Stimulated activated CD8-positive, alpha-beta memory T cell treated with anti-CD3 and anti-CD28 coated beads, Interleukin-7, amount 100 ng/mL, for 1 hour (primary cell): ENCODE measurements around the gene MSRB1.
"Not testable (repeated sequence)": the region's sequence is repeated elsewhere in the genome, so short reads cannot be mapped to it uniquely, and the experiment has no call there.

Source experiments
- DNase-seq, 2 donors: peaks; one replicate each; pipeline ENCODE4 v3.0.0-alpha.2; 2020; ENCODE audit warnings: low read depth in 2 of 2

MSRB1 gene

DNA sequence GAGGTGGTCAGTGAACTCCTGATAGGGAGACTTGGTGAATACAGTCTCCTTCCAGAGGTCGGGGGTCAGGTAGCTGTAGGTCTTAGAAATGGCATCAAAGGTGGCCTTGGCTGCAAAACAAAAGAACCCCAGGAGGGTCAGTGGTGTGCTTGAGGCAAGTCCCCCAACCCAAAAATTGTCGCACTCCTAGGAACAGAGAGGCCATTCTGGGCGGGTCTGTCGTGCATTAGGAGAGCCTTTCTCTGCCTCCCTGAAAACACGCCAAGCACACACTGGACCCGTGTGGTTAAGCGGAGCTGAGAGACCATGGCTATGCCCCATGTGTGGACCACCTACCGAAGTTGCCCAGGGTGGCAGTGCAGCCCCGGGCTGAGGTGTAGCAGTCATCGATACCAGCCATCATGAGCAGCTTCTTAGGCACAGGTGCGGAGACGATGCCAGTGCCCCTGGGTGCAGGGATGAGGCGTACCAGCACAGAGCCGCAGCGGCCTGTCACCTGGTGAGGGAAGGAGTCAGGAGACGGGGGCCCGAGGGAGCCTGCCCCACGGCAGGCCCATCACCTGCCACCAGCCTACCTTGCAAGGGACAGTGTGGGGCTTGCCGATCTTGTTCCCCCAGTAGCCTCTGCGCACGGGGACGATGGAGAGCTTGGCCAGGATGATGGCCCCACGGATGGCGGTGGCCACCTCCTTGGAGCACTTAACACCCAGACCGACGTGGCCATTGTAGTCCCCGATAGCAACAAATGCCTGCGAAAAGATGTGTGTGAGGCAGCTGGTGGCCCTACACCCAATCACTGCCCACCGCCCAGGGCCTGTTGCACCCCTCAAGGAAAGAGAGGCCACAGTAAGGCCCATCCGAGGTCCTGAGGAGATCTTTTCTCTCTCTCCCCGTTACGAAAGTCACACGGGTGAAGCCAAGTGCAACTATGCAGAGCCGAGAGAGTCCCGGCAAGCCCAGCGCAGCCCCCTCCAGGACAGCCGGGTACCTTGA, 19.5 kb upstream of the MSRB1 start:
- not testable (repeated sequence) for DNase-seq

DNA sequence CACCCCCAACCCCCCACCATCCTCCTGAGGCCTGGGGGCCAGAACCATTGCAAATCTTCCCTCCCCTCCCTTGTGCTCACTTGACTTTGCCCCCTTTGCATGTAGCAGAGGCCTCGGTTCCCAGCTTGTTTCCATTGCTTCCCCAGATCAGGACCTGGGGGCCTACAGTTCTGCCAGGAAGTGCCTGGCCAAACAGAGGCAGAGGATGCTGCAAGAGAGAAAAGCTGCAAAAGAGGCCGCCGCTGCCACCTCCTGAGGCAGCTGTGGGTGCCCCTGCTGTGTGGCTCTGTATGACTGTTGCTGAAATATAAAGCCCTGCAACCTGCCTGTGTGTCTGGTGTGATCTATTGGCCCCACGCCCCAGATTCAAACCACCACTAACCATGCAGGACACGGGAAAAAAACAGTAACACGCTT, 18.7 kb upstream of the MSRB1 start:
- DNase-seq, result no peak

DNA sequence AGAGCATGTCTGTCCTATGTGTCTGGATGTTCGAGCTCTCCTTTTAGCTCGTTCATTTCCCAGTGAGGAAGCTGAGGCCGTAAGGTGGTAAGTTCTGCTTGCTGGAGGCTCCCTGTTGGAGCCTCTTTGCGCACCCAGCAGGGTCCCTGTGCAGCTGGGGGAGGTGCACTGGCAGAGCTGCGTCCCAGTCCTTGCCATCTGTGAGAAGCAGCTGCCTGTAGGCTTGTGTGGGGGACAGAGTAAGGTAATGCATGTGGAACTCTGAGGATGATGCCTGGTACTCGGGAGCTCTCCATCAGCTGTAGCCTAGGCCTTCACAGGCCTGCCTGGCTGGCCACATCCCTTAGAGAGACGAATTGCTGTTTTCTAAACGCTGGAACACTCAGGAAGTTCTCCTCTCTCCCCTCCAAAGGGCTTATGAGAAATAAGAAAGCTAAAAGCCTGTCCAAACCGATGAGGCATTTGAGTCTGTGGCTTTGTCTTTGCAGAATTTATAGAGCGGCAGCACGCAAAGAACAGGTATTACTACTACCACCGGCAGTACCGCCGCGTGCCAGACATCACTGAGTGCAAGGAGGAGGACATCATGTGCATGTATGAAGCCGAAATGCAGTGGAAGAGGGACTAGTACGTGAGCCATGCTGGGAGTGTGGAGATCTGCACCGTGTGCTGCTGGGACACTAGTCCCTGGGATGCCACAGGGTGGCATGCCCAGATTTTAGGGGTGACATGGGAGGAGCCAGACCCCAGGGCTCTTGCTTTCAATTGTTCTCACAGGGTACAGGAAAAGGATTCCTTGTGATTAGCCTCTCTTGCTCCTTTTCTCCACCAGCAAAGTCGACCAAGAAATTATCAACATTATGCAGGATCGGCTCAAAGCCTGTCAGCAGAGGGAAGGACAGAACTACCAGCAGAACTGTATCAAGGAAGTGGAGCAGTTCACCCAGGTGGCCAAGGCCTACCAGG, 17.9 kb upstream of the MSRB1 start:
- DNase-seq, result no peak

DNA sequence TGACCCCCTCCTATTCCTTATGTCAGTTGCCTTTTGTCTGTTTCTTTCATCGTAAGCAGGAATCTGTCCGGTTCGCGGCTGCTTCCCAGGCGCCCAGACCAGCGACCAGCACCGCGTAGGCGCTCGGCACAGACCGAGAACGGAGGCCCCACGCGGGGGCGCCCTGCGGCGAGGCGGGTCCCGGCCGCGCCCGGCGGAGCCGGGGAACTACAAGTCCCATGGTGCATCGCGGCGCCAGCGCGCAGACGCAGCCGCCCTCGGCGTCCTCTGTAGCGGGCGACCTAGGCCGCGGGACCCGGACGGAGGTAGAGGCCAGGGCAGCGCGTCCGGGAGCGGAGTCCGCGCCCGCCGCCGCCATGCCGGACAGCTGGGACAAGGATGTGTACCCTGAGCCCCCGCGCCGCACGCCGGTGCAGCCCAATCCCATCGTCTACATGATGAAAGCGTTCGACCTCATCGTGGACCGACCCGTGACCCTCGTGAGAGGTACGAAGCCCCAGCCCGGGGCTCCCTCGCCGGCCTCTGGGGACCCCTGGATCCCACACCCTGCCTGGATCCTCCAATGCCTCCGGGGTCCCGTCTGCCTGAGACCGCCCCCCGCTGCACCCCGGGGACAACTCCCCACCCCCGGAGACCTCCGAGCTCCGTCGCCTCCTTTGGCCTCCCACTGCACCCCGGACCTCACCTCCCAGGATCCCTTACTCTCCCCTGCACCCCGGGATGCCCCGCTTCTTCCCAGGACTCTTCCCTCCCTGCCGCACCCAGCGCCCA, 16.5 kb upstream of the MSRB1 start, which contains the start of gene NDUFB10:
NDUFB10 (plus strand) TSS at position 270 of the 771 bp plus-strand sequence; CDS start at position 357, 87 bp downstream.
- peak; percentile 77 to 88 for DNase-seq

DNA sequence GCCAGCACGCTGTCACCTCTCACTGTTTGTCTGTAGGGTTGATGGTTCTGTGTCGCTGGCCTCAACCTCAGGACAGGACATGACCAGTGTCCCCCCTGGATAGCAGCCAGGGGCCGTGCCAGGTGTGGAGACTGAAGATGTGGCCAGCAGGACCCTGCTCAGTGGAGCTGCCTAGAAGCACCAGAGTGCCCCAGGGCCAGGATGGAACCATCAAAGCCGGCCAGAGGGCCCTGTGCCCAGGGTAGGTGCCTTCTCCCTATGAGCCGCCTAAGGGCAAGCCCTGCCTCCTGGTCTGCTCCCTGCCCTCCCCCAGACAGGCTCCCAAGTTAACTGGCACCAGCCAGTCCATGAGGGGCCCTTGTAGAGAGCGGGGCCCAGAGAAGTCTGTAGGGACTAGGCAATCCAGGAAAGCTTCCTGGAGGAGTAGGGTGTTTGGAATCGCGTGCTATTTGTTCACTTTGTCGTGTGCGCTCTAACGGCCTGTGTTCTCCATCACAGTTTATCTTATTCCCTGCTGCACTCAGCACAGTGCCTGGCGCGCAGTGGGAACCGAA, 15.8 kb upstream of the MSRB1 start:
- DNase-seq, result no peak

DNA sequence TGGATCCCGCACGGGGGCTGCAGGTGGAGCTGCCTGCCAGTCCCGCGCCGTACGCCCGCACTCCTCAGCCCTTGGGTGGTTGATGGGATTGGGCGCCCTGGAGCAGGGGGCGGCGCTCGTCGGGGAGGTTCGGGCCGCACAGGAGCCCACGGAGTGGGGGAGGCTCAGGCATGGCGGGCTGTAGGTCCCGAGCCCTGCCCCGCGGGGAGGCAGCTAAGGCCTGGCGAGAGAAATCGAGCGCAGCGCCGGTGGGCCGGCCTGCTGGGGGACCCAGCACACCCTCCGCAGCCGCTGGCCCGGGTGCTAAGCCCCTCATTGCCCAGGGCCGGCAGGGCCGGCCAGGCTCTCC, 15.1 kb upstream of the MSRB1 start:
- DNase-seq, result not testable (repeated sequence)

DNA sequence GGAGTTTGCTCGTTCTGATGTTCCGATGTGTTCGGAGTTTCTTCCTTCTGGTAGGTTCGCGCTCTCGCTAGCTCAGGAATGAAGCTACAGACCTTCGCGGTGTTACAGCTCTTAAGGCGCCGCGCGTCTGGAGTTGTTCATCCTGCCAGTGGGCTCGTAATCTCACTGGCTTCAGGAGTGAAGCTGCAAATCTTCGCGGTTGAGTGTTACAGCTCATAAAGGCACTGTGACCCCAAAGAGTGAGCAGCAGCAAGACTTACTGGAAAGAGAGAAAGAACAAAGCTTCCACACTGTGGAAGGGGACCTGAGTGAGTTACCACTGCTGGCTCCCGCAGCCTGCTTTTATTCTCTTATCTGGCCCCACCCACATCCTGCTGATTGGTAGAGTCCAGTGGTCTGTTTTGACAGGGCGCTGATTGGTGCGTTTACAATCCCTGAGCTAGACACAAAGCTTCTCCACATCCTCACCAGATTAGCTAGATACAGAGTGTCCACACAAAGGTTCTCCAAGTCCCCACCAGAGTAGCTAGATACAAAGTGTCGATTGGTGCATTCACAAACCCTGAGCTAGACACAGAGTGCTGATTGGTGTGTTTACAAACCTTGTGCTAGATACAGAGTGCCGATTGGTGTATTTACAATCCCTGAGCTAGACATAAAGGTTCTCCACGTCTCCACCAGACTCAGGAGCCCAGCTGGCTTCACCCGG, 14.6 kb upstream of the MSRB1 start:
- not testable (repeated sequence) for DNase-seq

DNA sequence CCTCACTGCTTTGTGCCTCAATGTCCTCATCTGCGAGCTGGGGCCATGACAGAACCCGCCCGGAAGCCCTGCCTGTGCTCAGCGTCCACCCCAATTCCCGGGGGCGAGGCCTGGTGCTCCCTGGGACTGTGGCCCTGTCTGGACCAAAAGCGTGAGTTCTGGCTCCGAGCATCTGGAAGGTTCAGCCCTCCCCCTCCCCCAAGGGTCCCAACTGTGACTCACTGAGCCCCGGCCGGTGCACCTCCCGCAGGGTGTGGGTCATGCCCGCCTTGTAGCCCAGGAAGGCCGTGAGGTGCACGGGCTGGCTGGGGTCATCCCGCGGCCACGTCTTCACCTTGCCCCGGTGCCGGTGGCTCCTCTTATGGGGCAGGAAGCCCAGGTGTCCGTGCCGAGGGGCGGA, 10.7 kb upstream of the MSRB1 start:
- no peak for DNase-seq

DNA sequence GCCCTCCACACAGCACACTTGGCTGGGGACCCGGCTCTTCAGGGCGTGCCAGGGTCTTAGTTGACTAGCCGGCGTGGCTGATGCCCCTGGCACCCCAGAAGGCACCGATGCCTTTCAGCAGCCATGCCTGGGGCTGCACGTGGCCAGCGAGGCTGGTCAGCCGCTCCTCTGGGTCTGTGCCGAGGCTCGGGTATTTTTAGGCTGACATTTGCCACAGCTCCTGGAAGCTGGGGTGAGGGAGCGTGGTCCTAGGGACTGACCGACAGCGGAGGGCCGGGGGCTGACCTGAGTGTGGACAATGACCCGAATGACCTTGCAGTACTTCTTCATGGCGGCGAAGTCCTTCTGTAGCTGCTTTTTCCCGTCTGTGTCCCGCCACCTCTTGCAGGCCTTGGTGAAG, 7.6 kb upstream of the MSRB1 start:
- no peak for DNase-seq

DNA sequence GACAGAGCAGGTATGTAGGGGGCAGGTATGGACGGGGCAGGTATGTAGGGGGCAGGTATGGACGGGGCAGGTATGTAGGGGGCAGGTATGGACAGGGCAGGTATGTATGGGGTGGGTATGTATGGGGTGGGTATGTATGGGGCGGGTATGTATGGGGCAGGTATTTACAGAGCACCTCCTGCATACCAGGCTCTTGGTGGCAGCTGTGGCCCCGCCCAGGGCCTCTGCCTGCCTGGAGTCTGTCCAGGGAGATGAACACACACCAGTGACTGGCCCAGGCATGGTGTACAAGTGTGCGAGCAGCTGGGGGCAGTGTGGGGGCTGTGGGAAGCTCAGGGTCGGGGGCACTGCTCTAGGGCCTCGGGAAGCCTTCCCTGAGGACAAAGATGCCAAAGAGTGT, 7.0 kb upstream of the MSRB1 start:
- no peak for DNase-seq

DNA sequence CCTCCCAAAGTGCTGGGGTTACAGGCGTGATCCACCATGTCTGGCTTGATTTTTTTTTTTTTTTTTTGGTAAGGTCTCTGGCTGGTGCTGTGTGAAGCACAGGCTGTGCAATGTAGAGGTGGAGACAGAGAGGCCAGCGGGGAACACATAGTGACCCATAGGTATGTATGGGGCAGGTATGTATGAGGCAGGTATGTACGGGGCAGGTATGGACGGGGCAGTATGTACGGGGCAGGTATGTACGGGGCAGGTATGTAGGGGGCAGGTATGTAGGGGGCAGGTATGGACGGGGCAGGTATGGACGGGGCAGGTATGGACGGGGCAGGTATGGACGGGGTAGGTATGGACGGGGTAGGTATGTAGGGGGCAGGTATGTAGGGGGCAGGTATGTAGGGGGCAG, 6.5 kb upstream of the MSRB1 start:
- DNase-seq, result no peak

DNA sequence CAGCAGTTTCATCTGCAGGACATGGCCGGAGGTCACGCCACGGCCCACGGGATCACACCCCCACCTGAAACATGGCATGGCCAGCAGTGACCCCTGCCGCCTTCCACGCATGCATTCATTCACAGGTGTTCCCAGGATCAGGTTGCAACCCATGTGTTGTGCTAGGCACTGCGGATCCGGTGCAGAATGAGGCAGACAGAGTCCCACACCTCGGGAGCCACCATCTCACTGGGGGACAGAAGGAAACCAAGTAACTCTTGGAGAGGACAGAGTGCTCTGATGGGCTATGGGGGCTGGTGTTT, 4.3 kb upstream of the MSRB1 start:
- no peak for DNase-seq

DNA sequence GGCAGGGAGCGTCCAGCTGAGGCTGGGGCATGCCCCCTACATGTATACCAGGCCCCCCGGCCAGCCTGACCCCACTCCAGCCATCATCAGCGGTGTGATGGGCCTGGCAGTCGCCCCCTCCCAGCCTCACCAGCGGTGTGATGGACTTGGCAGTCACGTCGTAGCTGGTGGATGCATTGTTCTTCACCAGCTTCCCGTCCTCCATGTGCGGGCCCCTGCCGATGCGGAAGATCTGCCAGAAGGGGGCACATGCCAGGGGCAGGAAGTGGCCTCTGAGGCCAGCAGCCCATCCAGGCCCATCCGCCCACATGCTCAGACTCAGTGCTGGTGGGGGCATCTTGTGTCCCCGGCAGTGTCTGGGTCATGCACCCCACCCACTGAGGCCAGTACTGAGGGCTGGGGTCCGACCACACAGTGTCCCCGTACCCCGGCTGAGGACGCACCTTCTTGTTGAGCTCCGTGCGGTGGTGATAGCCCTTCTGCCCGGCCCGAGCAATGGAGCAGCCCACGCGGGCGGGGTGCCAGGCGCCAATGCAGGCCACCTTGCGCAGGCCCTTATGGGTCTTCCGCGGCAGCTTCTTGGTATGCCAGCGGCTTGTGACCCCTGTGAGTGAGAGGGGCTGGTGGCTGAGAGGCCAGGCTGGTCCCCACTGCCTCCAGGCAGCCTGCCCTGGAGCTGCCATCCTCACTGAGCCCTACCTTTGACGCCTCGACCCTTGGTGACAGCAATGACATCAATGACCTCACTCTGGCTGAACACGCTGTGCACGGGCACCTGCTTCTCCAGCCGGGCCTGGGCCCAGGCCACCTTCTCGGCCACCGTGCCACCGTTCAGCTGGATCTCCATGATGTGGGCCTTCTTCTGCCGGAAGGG, 3.7 kb upstream of the MSRB1 start:
- no peak for DNase-seq

DNA sequence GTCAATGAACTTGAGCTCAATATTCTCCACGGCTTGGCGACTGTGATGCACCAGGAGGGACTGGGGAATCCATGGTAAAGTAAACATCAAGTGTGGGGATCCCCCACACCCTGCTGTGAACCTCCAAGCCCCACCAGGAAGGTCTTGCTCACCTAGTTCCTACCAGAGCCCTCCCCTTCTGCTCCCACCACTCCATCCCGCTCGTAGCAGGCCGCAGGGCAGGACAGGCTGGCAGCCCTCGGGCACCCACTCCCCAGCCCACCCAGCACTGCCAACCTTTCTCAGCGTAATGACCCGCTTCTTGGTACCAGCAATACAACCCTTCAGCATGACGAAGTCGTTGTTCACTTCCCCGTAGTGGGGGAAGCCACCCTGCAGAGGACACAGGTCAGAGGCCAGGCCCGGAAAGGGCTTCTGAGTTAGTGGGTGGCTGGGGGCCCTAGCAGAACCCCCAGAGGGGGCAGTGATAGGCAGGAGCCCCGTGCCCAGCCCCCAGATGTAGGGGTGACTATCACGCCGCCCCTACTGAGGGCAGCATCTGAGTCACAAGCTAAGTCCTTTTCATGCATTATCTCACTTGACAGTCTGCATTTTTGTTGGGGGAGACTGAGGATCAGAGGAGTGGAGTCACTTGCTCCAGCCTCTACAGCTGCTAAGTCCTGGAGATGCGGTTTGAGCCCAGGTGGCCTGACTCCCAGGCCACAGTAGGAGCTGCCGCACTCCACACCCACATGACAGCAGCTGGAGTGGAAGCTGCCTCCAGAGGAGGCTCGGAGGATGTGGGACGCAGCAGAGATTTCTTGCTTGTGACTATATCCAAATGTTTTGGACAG, 2.8 kb upstream of the MSRB1 start:
- DNase-seq, result no peak

DNA sequence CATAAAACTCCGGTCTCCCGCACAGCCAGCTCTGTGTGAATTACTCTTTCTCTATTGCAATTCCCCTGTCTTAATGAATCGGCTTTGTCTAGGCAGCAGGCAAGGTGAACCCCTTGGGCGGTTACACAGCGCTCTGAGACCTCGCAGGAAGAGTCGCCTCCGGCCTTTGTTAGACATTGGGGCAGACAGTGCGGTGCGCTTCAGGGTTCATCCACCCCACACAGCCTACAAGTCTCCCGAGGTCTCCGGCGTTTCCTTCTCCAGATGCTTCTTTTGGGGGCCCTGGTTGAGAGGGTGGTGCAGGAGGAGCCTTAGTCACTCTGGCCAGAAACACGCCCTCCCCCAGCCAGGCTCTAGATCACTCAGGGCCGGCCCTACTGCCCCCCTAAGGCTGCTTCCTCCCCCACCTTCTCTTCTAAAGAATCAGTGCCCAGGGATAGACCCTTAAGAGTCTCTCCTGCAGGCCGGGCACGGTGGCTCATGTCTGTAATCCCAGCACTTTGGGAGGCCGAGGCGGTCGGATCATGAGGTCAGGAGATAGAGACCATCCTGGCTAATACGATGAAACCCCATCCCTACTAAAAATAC, 1.7 kb upstream of the MSRB1 start:
- no peak for DNase-seq

DNA sequence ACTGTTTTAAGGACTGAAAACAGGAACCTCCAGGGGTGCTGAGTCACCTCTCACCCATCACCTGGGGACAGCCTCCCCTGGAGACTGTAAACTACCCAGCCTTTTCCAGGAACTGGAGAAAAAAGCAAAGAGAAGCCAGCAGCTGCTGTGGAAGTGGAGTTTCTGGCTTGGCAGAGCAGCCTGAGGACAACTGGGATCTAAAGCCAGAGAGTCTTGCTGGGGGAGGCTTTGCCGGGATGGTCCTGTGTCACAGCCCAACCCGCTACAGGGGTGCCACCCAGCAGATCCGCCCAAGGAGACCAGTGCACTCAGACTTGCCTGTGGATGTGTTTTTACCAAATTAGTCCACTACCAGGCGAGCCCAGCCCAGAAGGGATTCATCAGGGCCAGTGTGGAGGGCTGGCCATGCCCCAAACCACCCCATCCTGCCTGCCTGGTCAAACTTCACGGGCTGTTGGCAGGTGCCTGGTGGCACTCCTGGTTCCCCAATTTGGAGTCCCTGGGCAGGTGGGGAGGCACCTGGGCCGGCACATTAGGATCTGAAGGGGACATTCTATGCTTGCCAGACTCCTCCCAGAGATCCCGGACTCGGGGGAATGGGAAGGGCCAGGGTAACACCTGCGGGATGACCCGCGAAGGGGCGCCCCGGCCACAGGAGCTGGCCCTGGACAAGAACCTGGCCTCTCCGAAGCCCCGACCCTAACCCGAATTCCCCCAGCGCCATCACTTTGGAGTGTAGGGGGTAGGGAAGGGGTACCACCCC, 771 bp downstream of the MSRB1 start:
- no peak for DNase-seq

DNA sequence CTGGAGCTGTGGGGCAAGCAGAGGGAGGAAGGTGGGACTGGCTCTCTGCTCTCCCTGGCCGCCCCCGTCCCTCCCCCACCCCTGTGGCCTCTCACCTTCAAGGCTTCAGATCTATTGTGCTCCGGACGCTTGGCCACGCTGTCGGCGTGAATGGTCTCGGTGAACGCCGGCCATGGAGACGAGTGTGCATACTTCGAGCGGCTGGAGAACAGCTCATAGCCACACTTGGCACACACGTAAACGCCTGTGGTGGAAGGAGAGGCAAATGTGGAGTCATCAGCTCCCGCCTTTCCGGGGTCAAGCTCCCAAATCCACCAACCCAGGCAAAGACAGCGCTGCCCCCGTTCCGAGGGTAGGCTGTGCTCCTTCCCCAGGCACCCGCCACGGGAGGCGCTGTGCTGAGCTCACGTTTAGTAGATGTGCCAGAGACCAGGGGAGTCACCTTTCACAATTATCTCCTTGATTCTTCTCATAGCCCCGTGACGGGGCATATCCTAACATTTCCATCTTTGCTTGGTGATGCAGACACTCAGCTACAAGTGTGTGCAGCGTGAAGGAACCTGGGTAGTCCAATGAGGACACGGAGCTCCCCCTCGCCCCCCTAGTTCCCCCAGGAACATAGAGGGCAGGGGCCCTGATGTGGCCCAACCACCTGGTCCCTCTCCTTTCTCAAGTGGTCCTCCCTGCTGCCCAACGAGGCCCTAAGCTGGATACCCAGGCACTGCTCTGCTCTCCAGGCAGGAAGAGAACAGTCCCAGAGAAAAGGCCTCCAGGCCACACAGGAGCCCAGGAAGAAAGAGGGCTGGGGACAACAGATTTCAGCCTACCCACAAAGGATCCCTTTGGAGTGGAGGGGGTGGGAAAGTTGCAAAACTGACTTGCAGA, 1.6 kb downstream of the MSRB1 start:
- no peak for DNase-seq
